BE2C (cell line): ENCODE measurements around the gene LGALS3. TPM values are rescaled to one million over a fixed set of nuclear protein-coding genes. Genes with fewer than 3 reads are reported as not detected.
"Not testable (repeated sequence)": the region's sequence is repeated elsewhere in the genome, so short reads cannot be mapped to it uniquely, and the experiment has no call there.

Experiments
- DNase-seq: peaks from one replicate; pipeline ENCODE4 v3.0.0-alpha.2; 2020
- H3K27me3 ChIP-seq: fragments of 250-450 bp; sonication (Bioruptor Pico); 2 replicates; pipeline ENCODE4 v1.5.1; 2020; ENCODE audit warnings: mild to moderate bottlenecking
- H3K36me3 ChIP-seq: fragments of 250-450 bp; sonication (Bioruptor Pico); 2 replicates; pipeline ENCODE4 v1.5.1; 2020; ENCODE audit warnings: mild to moderate bottlenecking
- H3K4me1 ChIP-seq: fragments of 250-450 bp; sonication (Bioruptor Pico); 2 replicates; pipeline ENCODE4 v1.5.1; 2020
- H3K4me3 ChIP-seq: 2 replicates; pipeline ENCODE4 v1.5.1; 2011; ENCODE audit warnings: low read depth, low read length
- H3K9me3 ChIP-seq: fragments of 250-450 bp; sonication (Bioruptor Pico); 2 replicates; pipeline ENCODE4 v1.5.1; 2020
- CTCF ChIP-seq: IDR thresholded peaks from 2 replicates; pipeline ENCODE4 v1.5.1; 2012; ENCODE audit warnings: mild to moderate bottlenecking, low read depth, low read length
- polyA plus RNA-seq: library from polyadenylated mRNA; unstranded; fragments of >200 nt; gene quantifications from one replicate; pipeline ENCODE4 v1.2.1, GENCODE V29; 2012; ENCODE audit warnings: low read depth, missing spikeins; ENCODE audit not compliant: insufficient read length, insufficient read depth

Gene LGALS3
- 22.8 TPM for polyA plus RNA-seq

- peaks cover 9% of the 10 kb centered on the region for H3K27me3 ChIP-seq
- H3K4me1 ChIP-seq: no peaks in the 10 kb centered on the region; the same call in 1 of the 2 replicates
- TF ChIP-seq CTCF: no peak
- peak; percentile 47 for DNase-seq
- no peaks in the 10 kb centered on the region for H3K36me3 ChIP-seq
- no peaks in the 10 kb centered on the region for H3K9me3 ChIP-seq
- H3K4me3 ChIP-seq: peak within 1 kb of the TSS; percentile 59
Measured at GRCh38 chr14:55129086-55129427, at the start of gene LGALS3. Gene LGALS3, plus strand, starts transcription at chr14:55129252. Its CDS starts 8,122 bp downstream, at chr14:55137374.

GRCh38 chr14:55079961-55080360 is 49.1 kb upstream of the LGALS3 start:
- DNase-seq, H3K4me3 ChIP-seq, H3K4me1 ChIP-seq, H3K27me3 ChIP-seq, H3K36me3 ChIP-seq, H3K9me3 ChIP-seq: not testable (repeated sequence)

- Histone ChIP-seq H3K27me3 (no peaks in the 10 kb centered on the region), H3K4me3 (no peak overlapping the region), H3K4me1 (no peaks in the 10 kb centered on the region), H3K36me3 (no peaks in the 10 kb centered on the region), H3K9me3 (no peaks in the 10 kb centered on the region)
- TF ChIP-seq CTCF: no peak
- DNase-seq: no peak
Measured at GRCh38 chr14:55084401-55085059, 44.5 kb upstream of the LGALS3 start.

- H3K36me3 ChIP-seq: no peaks in the 10 kb centered on the region
- no peak overlapping the region for H3K4me3 ChIP-seq
- no peak for TF ChIP-seq CTCF
- H3K4me1 ChIP-seq: no peaks in the 10 kb centered on the region
- H3K27me3 ChIP-seq: no peaks in the 10 kb centered on the region
- no peaks in the 10 kb centered on the region for H3K9me3 ChIP-seq
- no peak for DNase-seq
Measured at GRCh38 chr14:55085060-55085660, 43.9 kb upstream of the LGALS3 start.

GRCh38 chr14:55086938-55087337 is 42.1 kb upstream of the LGALS3 start:
- H3K4me1 ChIP-seq: no peaks in the 10 kb centered on the region
- H3K27me3 ChIP-seq: no peaks in the 10 kb centered on the region
- no peak for TF ChIP-seq CTCF

GRCh38 chr14:55088356-55088755 is 40.7 kb upstream of the LGALS3 start:
- TF ChIP-seq CTCF: no peak
- H3K27me3 ChIP-seq: no peaks in the 10 kb centered on the region
- no peaks in the 10 kb centered on the region for H3K36me3 ChIP-seq
- H3K4me1 ChIP-seq: peaks cover 4% of the 10 kb centered on the region
- H3K4me3 ChIP-seq: no peak overlapping the region
- DNase-seq: no peak
- H3K9me3 ChIP-seq: no peaks in the 10 kb centered on the region

More at GRCh38 chr14:55086938-55087337, 42.1 kb upstream of the LGALS3 start:
- Histone ChIP-seq H3K4me3 (no peak overlapping the region), H3K36me3 (no peaks in the 10 kb centered on the region), H3K9me3 (no peaks in the 10 kb centered on the region)
- DNase-seq: no peak
